GM12878 (cell line): ENCODE measurements around the gene CTSD. TPM values are rescaled to one million over a fixed set of nuclear protein-coding genes. Genes with fewer than 3 reads are reported as not detected.

Source experiments
- ATAC-seq: fragments of 200-7000 bp; cut with Tn5 transposase; 3 replicates; pipeline ENCODE4 v1.9.1; 2020; ENCODE audit warnings: mild to moderate bottlenecking, moderate library complexity
- BruUV-seq: library from RNA; stranded (reverse); fragments of 400-500 nt; replicated peaks from 2 replicates; lab custom pipeline; 2021; lab: Mats Ljungman, UMichigan
- CTCF ChIA-PET: fragments of 300-600 bp; sonication (Branson Sonifier 250); formaldehyde crosslinking; extraction: SDS; loops from one replicate; lab custom pipeline; 2021; ENCODE audit warnings: inconsistent platforms; lab: Yijun Ruan, JAX
- POLR2A ChIA-PET: fragments of 350-600 bp; formaldehyde crosslinking; extraction: SDS; loops from one replicate; lab custom pipeline; 2021; ENCODE audit warnings: inconsistent platforms; lab: Charles Lee
- RAD21 ChIA-PET: fragments of 300-600 bp; sonication (Branson Sonifier 250); formaldehyde crosslinking; loops from one replicate; lab custom pipeline; 2023; ENCODE audit warnings: antibody characterized with exemption; ENCODE audit not compliant: unreplicated experiment; lab: Charles Lee
- SMC1A ChIA-PET: fragments of 300-600 bp; sonication (Branson Sonifier 250); formaldehyde crosslinking; loops from one replicate; lab custom pipeline; 2023; ENCODE audit not compliant: unreplicated experiment, uncharacterized antibody; lab: Charles Lee
- DNase-seq: peaks from one replicate; pipeline ENCODE4 v3.0.0-alpha.2; 2011; ENCODE audit warnings: low read depth, low spot score
- FAIRE-seq: peaks from 3 replicates; lab custom pipeline; 2011; peaks lifted over from hg19 to GRCh38; lab: Jason Lieb, UNC
- H2AFZ ChIP-seq: 2 replicates; pipeline ENCODE4 v1.6.0; 2011; ENCODE audit warnings: low read depth, low read length, control low read depth; ENCODE audit not compliant: control insufficient read depth
- H3K27ac ChIP-seq: 2 replicates; pipeline ENCODE4 v1.5.1; 2011; ENCODE audit warnings: control low read depth; ENCODE audit not compliant: control insufficient read depth, insufficient read depth
- H3K27me3 ChIP-seq, 2 experiments: replicated peaks in 1 of 2; 2 replicates each; pipeline versions ENCODE4 v1.6.0 to v1.6.1; 2011; ENCODE audit warnings: low read length in 1 of 2; ENCODE audit not compliant: control insufficient read depth in 2 of 2, insufficient read depth in 2 of 2
- H3K36me3 ChIP-seq, 2 experiments: 2 replicates each; pipeline ENCODE4 v1.5.1; 2011; ENCODE audit warnings: low read length in 1 of 2; ENCODE audit not compliant: control insufficient read depth in 2 of 2, insufficient read depth in 2 of 2
- H3K4me1 ChIP-seq: 2 replicates; pipeline ENCODE4 v1.6.1; 2011; ENCODE audit warnings: mild to moderate bottlenecking, low read length, moderate library complexity, mixed read lengths; ENCODE audit not compliant: control insufficient read depth, insufficient read depth
- H3K4me2 ChIP-seq: 2 replicates; pipeline ENCODE4 v1.6.0; 2011; ENCODE audit warnings: control low read depth; ENCODE audit not compliant: control insufficient read depth, insufficient read depth
- H3K4me3 ChIP-seq: fragments of 200-600 bp; sonication (generic); 2 replicates; pipeline ENCODE4 v1.5.1; 2016
- H3K79me2 ChIP-seq: 2 replicates; pipeline ENCODE4 v1.6.0; 2011; ENCODE audit warnings: low read length; ENCODE audit not compliant: control insufficient read depth, insufficient read depth
- H3K9ac ChIP-seq: 2 replicates; pipeline ENCODE4 v1.8.0; 2011; ENCODE audit warnings: low read length, control low read depth, mixed read lengths; ENCODE audit not compliant: control insufficient read depth, insufficient read depth
- H3K9me3 ChIP-seq: replicated peaks from 3 replicates; pipeline ENCODE4 v1.5.1; 2011; ENCODE audit warnings: mild to moderate bottlenecking, low read length; ENCODE audit not compliant: control insufficient read depth, insufficient read depth
- H4K20me1 ChIP-seq: 2 replicates; pipeline ENCODE4 v1.6.0; 2011; ENCODE audit not compliant: control insufficient read depth, insufficient read depth
- BACH1 ChIP-seq: fragments of 450-650 bp; IDR thresholded peaks from 2 replicates; pipeline ENCODE4 v1.6.1; 2017; ENCODE audit warnings: mild to moderate bottlenecking, borderline replicate concordance
- EGR1 ChIP-seq, 2 experiments: IDR thresholded peaks; 1 replicate in 1 of 2; 2 replicates in 1 of 2; pipeline ENCODE4 v1.6.1; 2011 to 2012; ENCODE audit warnings: low read depth in 2 of 2, low read length in 2 of 2, borderline replicate concordance in 1 of 2, mild to moderate bottlenecking in 1 of 2, moderate library complexity in 1 of 2
- ESRRA ChIP-seq: IDR thresholded peaks from 2 replicates; pipeline ENCODE4 v1.6.1; 2012; ENCODE audit warnings: mild to moderate bottlenecking, low read length, improper control_type of control experiment
- HDAC6 ChIP-seq: fragments of 200-600 bp; sonication (generic); IDR thresholded peaks from one replicate; pipeline ENCODE4 v1.8.0; 2017; ENCODE audit warnings: antibody characterized with exemption; ENCODE audit not compliant: unreplicated experiment
- RUNX3 ChIP-seq: IDR thresholded peaks from 2 replicates; pipeline ENCODE4 v1.6.1; 2012; ENCODE audit warnings: low read length, inconsistent platforms
- SP1 ChIP-seq: IDR thresholded peaks from one replicate; pipeline ENCODE4 v1.6.1; 2011; ENCODE audit warnings: low read depth, low read length
- SUPT20H ChIP-seq: IDR thresholded peaks from 2 replicates; pipeline ENCODE4 v1.6.1; 2011; ENCODE audit warnings: low read depth, mild to moderate bottlenecking, low read length, moderate library complexity, borderline replicate concordance; ENCODE audit not compliant: control insufficient read depth
- TARDBP ChIP-seq: IDR thresholded peaks from 2 replicates; pipeline ENCODE4 v1.6.1; 2016; ENCODE audit warnings: borderline replicate concordance
- ZNF24 ChIP-seq: fragments of 450-650 bp; IDR thresholded peaks from 2 replicates; pipeline ENCODE4 v1.6.1; 2017; ENCODE audit warnings: antibody characterized with exemption, mild to moderate bottlenecking
- WGBS: methylation state at CpG from one replicate; pipeline ENCODE4 v1.1.6; 2016; ENCODE audit warnings: low lambda C conversion rate; ENCODE audit not compliant: insufficient replicate concordance, insufficient coverage; ENCODE audit errors: missing lambda C conversion rate; 5-methylcytosine and 5-hydroxymethylcytosine counted together
- in situ Hi-C: fragments of 300-500 bp; cut with MboI; formaldehyde crosslinking; loops from 9 replicates; pipeline ENCODE4 v1.14.3; 2018; ENCODE audit warnings: mixed read lengths
- intact Hi-C: fragments of 100-400 bp; cut with micrococcal nuclease; formaldehyde crosslinking; loops from one replicate; pipeline ENCODE4 v1.14.2; 2022; ENCODE audit not compliant: unreplicated experiment
- polyA plus RNA-seq, 11 experiments: library from polyadenylated mRNA; depleted of rRNA in 4 of 11; unstranded in 6 of 11; stranded (reverse) in 5 of 11; fragments of >200 nt; fragmentation: Nextera tagmentation in 4 of 11; fragmentation: Illumina TruSeq in 1 of 11; extraction: Ambion mirVana in 4 of 11; extraction: Trizol in 1 of 11; gene quantifications; 1 replicate in 1 of 11; 2 replicates in 10 of 11; pipeline versions ENCODE4 v1.2.1 to v1.2.3, GENCODE V29; 2011 to 2016; ENCODE audit warnings: inconsistent platforms in 2 of 11, missing spikeins in 2 of 11, low read depth in 1 of 11
- total RNA-seq, 4 experiments: library from RNA; depleted of rRNA in 3 of 4; stranded (reverse); fragments of >200 nt in 3 of 4; fragmentation: Illumina TruSeq in 1 of 4; extraction: Trizol in 1 of 4; gene quantifications; 2 replicates each; pipeline versions ENCODE4 v1.2.1 to v1.2.3, GENCODE V29; 2013 to 2021
- TF ChIP-seq, protein P1 (sequence below): IDR thresholded peaks from 2 replicates; pipeline ENCODE4 v1.6.1; 2011; ENCODE audit warnings: borderline replicate concordance, low read depth, mild to moderate bottlenecking, moderate library complexity, low read length; ENCODE audit not compliant: insufficient read depth, poor library complexity, severe bottlenecking

Gene CTSD
- total and polyA plus RNA-seq, 10 of the 15 experiments (the other 5 are each of a cell fraction or from before 2014, with no cell fraction given): 0.42 to 54.6 (median 25.0) TPM

DNA sequence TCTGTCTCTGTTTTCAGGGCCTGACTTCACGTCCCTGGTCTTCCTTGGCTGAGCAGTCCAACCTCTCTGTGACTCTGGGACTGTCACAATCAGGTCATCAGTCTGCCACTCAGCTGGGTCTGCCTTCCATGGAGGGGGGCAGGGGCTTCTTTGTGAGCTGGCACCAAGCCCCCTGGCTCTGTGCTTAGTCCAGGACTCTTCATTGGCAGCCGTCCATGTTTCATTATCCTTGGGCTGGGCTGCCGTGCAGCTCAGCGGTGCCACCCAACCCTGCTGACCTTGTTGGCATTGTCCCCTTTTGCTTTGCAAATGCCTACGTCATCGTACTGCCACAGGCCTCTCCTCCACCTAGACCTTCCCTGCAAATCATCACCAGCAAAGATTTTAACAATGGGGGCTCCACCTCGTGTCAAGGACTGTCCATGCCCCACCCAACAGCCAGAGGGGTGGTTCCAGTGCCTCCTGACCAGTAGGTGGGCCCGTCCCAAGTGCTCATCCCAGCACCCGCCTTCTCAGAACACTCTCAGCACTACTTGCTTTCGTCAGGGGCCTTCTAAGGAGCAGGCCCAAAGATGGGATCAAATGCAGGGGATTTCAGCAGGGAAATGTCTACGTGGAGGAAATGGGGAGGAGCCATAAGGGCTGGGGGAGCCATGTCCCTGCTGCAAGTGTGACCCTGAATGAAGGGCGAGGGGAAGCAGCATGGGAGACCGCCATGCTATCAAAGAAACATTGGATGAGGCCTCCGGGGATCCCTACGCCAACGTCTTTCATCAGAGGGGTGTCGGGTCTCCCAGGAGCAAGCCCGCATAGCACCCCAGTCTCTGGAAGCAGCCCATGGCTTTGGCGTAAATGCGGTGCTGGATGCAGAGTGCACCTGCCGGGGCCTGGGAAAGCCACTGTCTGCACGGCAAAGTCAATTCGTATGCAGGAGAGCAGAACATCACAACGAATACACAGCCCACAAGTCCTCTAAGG is 48.5 kb downstream of the CTSD start:
- RAD21 ChIA-PET: no interaction called here
- no peak overlapping the region for H2AFZ ChIP-seq
- in situ Hi-C loops (no loop called here), intact Hi-C loops (no loop called here)
- H4K20me1 ChIP-seq: no peaks in the 10 kb centered on the region
- no TSS peak for BruUV-seq
- no peaks in the 10 kb centered on the region for H3K36me3 ChIP-seq
- WGBS: 48% methylated on average over 24 of the region's 24 CpGs
- FAIRE-seq (no peak), ATAC-seq (no peak), DNase-seq (no peak)
- CTCF ChIA-PET: interaction anchor here (1.2 kb wide), 1 partner anchor 21 kb away, joined by 4 read pairs; no protein-coding TSS in a partner anchor
- no peak overlapping the region for H3K27ac ChIP-seq
- no peak for TF ChIP-seq TARDBP
- no peak for TF ChIP-seq ESRRA
- no peak for TF ChIP-seq HDAC6
- TF ChIP-seq EGR1 (IDR thresholded peaks at IDR 0.05; ENCODE audit: borderline replicate concordance in 1 of 2, low read depth in 2 of 2, low read length in 2 of 2): no peak
- TF ChIP-seq BACH1: no peak
- no peak for TF ChIP-seq RUNX3
- TF ChIP-seq ZNF24: no peak
- TF ChIP-seq, protein P1, sequence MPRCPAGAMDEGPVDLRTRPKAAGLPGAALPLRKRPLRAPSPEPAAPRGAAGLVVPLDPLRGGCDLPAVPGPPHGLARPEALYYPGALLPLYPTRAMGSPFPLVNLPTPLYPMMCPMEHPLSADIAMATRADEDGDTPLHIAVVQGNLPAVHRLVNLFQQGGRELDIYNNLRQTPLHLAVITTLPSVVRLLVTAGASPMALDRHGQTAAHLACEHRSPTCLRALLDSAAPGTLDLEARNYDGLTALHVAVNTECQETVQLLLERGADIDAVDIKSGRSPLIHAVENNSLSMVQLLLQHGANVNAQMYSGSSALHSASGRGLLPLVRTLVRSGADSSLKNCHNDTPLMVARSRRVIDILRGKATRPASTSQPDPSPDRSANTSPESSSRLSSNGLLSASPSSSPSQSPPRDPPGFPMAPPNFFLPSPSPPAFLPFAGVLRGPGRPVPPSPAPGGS: no peak
- TF ChIP-seq SUPT20H: no peak
- no peak for TF ChIP-seq SP1
- H3K9ac ChIP-seq: no peak overlapping the region
- no peak overlapping the region for H3K4me2 ChIP-seq
- no peaks in the 10 kb centered on the region for H3K27me3 ChIP-seq
- no peaks in the 10 kb centered on the region for H3K79me2 ChIP-seq
- POLR2A ChIA-PET: no interaction called here
- SMC1A ChIA-PET: interaction anchor here (1.0 kb wide), 1 partner anchor 62 kb away, joined by 3 read pairs; no protein-coding TSS in a partner anchor
- H3K9me3 ChIP-seq: no peaks in the 10 kb centered on the region
- no peaks in the 10 kb centered on the region for H3K4me1 ChIP-seq
- no peak overlapping the region for H3K4me3 ChIP-seq
